Urinary bladder (tissue), 4 donors: ENCODE results near the gene GPHN. TPM values are rescaled to one million over a fixed set of nuclear protein-coding genes. Genes with fewer than 3 reads are reported as not detected.
"Not testable (repeated sequence)": the region's sequence is repeated elsewhere in the genome, so short reads cannot be mapped to it uniquely, and the experiment has no call there.

Experiments used
- DNase-seq: peaks from one replicate; pipeline ENCODE4 v3.0.0-alpha.2; 2015; ENCODE audit errors: extremely low spot score
- H3K27ac ChIP-seq: one replicate; pipeline ENCODE4 v1.5.1; 2013; ENCODE audit warnings: low read depth, mild to moderate bottlenecking, moderate library complexity
- H3K36me3 ChIP-seq: one replicate; pipeline ENCODE4 v1.6.1; 2013; ENCODE audit warnings: mild to moderate bottlenecking, moderate library complexity; ENCODE audit not compliant: insufficient read depth
- H3K4me1 ChIP-seq: one replicate; pipeline ENCODE4 v1.6.1; 2013; ENCODE audit warnings: mild to moderate bottlenecking, moderate library complexity; ENCODE audit not compliant: insufficient read depth
- H3K4me3 ChIP-seq: one replicate; pipeline ENCODE4 v1.5.1; 2013; ENCODE audit warnings: low read depth, low read length
- WGBS: extraction: QIAGEN DNeasy Blood & Tissue Kit; methylation state at CpG from one replicate; pipeline ENCODE4 v1.1.7; 2013; 5-methylcytosine and 5-hydroxymethylcytosine counted together
- polyA plus RNA-seq: library from polyadenylated mRNA; stranded (reverse); fragments of 200-250 nt; gene quantifications from one replicate; pipeline ENCODE4 v1.2.3, GENCODE V29; 2013
- total RNA-seq: library from RNA; depleted of rRNA; stranded (reverse); fragments of >200 nt; gene quantifications from one replicate; pipeline ENCODE4 v1.2.3, GENCODE V29; 2014
- donor health status: healthy with polysubstance abuse.
- donor health status: healthy.

GPHN gene
- total and polyA plus RNA-seq, 2 donors, result 14.6 to 18.1 TPM

DNA sequence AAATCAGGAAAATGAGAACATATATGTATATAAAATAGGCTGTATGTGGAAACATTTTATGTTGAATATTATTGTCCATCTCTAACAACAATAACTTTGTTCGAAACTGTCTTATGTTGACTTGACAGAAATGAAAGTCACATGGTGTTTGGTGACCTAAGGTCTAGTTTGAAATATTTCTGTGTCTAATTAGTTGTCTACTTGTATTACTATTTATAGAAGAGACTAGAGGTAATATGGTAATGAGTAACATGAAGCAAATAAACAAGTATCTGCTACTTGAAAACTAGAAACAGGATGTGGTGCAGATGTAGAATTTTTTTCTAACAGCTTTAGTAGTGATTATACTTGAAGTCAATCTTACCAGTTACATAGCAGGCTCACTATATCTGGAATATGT lies 3.9 kb downstream of the GPHN start:
- H3K4me1 ChIP-seq, result no peaks in the 10 kb centered on the region
- 89% methylated on average over 1 of the region's 1 CpG for WGBS
- no peak overlapping the region for H3K27ac ChIP-seq
- H3K36me3 ChIP-seq, result no peaks in the 10 kb centered on the region
- no peak overlapping the region for H3K4me3 ChIP-seq
- no peak for DNase-seq

DNA sequence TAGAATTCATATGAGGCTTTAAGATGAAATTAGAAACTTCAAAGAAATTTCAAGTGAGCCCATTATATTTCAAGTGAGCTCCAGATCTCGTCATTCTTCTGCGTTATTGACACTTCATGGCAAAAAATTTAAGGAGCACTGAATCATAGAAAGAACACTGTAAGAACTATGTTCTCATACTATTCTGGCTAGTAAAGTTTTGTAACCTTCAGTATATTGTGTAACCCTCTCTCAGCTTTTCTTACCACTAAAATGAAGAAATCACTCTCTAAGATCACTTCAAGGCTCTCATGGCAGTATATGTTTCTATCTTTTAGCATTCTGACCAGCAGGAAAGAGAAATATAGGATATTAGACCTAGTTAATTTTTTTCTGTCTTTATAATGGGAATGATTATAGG lies 6.3 kb downstream of the GPHN start:
- 96% methylated on average over 2 of the region's 2 CpGs for WGBS
- H3K4me3 ChIP-seq, result no peak overlapping the region
- no peaks in the 10 kb centered on the region for H3K4me1 ChIP-seq
- no peaks in the 10 kb centered on the region for H3K36me3 ChIP-seq
- DNase-seq, result no peak
- no peak overlapping the region for H3K27ac ChIP-seq

DNA sequence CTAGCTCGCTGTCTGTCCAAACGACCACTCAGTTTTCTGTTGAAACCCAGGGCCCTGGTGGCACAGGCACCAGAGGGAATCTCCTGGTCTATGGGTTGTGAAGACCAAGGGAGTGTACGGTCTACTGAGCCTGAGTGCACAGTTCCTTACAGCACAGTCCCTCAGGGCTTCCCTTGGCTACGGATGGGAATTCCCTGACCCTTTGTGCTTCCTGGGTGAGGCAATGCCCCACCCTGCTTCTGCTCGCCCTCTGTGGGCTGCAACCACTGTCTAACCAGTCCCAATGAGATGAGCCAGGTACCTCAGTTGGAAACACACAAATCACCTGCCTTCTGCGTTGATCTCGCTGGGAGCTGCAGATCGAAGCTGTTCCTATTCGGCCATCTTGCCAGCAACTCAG lies 22.6 kb downstream of the GPHN start:
- Histone ChIP-seq H3K4me3 (no peak overlapping the region), H3K27ac (no peak overlapping the region), H3K4me1 (no peaks in the 10 kb centered on the region), H3K36me3 (no peaks in the 10 kb centered on the region)
- 93% methylated on average over 9 of the region's 9 CpGs for WGBS
- no peak for DNase-seq

DNA sequence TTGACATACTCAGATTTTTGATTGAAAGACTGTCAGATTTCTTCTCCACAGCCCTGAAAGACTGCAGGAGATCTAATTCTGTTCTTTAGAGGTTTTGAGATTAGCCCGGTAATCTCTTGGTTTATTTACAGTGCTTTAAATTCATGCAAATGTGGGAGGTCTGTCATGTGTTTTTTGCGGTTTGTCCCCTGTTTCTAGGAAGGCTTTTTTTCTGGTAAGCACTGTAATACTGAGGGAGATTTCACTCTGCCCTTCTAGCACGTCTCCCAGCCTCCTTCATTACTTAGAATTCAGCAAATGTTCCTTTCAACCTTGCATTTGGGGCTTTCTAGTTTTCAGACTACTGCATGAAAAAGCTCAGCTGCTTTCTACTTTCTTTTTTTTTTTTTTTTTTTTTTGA lies 31.1 kb downstream of the GPHN start:
- Histone ChIP-seq H3K27ac (no peak overlapping the region), H3K36me3 (no peaks in the 10 kb centered on the region), H3K4me3 (no peak overlapping the region), H3K4me1 (no peaks in the 10 kb centered on the region)
- 56% methylated on average over 3 of the region's 3 CpGs for WGBS
- no peak for DNase-seq

DNA sequence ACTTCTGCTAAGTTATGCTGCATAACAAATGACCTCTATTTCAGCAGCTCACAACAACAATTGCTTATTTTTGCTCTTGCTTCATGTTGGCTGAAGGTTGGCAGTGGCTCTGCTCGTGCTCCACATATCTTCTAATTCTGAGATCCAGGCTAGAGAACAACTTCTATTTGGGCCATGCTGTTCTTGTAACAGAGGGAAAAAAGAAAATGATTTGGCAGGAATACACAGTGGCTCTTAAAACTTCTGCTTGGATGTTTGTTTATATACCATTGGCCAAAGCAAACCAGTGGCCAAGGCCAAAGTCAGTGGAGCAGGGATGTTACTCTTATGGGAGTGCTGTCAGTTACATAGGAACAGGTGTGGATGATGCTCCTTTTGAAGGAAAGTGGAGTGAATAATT lies 32.1 kb downstream of the GPHN start:
- Histone ChIP-seq H3K4me3 (no peak overlapping the region), H3K27ac (no peak overlapping the region), H3K36me3 (no peaks in the 10 kb centered on the region), H3K4me1 (no peaks in the 10 kb centered on the region)
- DNase-seq, result no peak
- 46% methylated on average over 1 of the region's 1 CpG for WGBS

DNA sequence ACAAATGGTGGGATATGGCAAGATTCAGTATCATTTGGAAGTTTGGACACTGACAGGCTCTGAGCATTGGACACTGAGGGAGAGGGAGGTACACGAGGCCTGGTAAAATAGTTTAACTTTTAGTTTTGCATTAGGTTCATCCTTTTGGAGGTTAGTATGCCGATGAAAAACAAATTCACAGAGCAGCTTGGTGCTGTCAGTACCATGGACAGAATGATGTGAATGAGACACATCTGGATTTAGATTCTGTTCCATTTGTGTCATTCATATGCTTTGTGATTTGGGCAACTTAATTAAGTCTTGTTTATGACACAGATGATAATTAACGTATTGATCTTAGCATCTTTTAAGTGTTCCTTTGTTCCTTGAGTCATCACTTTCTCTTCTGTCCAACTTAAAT lies 33.7 kb downstream of the GPHN start:
- DNase-seq, result no peak
- 83% methylated on average over 3 of the region's 3 CpGs for WGBS

DNA sequence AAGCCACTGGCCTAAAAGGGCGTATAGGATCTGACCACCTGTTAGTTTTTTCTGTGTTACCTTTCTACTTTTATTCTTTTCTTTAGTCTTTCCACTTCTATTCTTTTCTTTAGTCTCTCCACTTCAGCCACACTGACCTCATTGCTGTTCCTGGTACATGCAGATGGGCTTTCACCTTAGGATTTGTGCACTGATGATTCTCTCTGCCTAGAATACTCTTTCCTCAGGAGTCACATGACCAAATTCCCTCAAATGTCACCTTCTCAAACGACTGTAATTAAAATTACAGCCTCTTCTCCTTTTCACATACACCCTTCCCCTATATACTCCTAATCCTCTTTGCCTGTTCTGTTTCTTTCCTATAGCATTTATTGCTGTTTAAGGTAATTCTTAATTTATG lies 36.0 kb downstream of the GPHN start:
- 71% methylated on average over 2 of the region's 2 CpGs for WGBS
- Histone ChIP-seq H3K4me1 (no peaks in the 10 kb centered on the region), H3K27ac (no peak overlapping the region), H3K36me3 (no peaks in the 10 kb centered on the region), H3K4me3 (no peak overlapping the region)
- DNase-seq, result no peak

More for the DNA sequence above, 33.7 kb downstream of the GPHN start:
- Histone ChIP-seq H3K27ac (no peak overlapping the region), H3K36me3 (no peaks in the 10 kb centered on the region), H3K4me1 (no peaks in the 10 kb centered on the region), H3K4me3 (no peak overlapping the region)

DNA sequence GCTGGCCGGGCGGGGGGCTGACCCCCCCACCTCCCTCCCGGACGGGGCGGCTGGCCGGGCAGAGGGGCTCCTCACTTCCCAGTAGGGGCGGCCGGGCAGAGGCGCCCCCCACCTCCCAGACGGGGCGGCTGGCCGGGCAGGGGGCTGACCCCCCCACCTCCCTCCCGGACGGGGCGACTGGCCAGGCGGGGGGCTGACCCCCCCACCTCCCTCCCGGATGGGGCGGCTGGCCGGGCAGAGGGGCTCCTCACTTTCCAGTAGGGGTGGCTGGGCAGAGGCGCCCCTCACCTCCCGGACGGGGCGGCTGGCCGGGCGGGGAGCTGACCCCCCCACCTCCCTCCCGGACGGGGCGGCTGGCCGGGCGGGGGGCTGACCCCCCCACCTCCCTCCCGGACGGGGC lies 37.2 kb downstream of the GPHN start:
- not testable (repeated sequence) for H3K4me1 ChIP-seq, H3K27ac ChIP-seq, H3K4me3 ChIP-seq, H3K36me3 ChIP-seq, DNase-seq
- 93% methylated on average over 15 of the region's 32 CpGs for WGBS

DNA sequence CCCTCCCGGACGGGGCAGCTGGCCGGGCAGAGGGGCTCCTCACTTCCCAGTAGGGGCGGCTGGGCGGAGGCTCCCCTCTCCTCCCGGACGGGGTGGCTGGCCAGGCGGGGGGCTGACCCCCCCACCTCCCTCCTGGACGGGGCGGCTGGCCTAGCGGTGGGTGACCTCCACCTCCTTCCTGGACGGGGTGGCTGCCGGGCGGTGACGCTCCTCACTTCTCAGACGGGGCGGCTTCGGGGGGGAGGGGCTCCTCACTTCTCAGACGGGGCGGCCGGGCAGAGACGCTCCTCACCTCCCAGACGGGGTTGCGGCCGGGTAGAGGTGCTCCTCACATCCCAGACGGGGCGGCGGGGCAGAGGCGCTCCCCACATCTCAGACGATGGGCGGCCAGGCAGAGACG lies 37.8 kb downstream of the GPHN start:
- not testable (repeated sequence) for H3K27ac ChIP-seq, H3K36me3 ChIP-seq, H3K4me3 ChIP-seq, H3K4me1 ChIP-seq, DNase-seq
- WGBS, result 94% methylated on average over 25 of the region's 32 CpGs

DNA sequence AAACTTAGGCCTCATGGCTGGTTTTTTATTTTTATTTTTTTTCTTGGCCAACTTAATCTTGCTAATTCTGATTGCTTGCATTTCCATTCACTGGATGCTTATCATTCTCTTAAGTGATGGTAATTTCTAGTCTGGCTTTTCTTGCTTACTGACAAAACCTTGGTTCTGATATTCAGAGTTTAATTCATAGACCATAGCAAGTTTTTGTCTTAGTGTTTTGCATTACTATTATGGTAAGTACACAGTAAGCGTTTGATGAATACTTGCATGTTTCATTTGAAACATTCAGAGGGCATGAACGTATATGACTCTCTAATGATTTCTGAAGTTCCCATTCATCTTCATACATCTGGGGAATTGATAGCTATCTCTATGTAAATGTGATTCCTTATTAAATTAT lies 55.8 kb downstream of the GPHN start:
- Histone ChIP-seq H3K4me1 (no peaks in the 10 kb centered on the region), H3K27ac (no peak overlapping the region), H3K36me3 (no peaks in the 10 kb centered on the region), H3K4me3 (no peak overlapping the region)
- WGBS, result 90% methylated on average over 2 of the region's 2 CpGs
- DNase-seq, result no peak

DNA sequence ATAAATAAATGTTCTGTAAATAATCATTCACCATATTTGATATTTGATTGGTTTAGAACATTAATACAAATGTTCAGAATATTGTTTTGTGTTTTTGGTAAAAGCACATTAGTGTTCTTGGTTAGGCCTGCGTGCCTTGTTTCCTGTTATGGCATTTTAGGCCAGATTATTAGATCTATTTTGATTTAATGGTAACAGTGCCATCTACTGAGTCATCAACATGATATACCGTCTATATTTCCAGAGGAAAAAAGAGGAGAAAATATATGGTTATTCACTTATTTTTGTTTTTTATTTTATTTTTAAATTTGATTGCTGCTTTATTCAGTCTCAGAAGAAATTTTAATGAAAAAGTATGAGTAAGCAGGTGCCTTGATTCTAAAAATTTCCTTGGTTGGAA lies 60.3 kb downstream of the GPHN start:
- Histone ChIP-seq H3K4me3 (no peak overlapping the region), H3K27ac (no peak overlapping the region), H3K4me1 (no peaks in the 10 kb centered on the region), H3K36me3 (no peaks in the 10 kb centered on the region)
- WGBS, result 74% methylated on average over 2 of the region's 2 CpGs
- DNase-seq, result no peak

DNA sequence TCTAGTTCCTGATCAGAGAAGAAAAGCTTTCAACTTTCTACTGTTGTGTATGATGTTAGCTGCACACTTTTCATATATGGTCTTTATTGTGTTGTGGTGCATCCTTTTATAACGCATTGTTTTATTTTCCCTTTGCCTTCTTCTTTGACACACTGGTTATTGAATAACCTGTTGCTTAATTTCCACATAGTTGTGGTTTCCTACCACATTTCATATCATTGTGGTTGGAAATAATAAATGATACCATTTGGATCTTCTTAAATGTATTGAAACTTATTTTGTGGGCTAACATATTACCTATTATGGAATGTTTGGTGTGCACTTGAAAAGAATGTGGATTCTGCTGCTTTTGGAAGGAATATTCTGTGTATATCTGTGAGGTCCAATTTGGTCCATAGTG lies 64.9 kb downstream of the GPHN start:
- Histone ChIP-seq H3K27ac (no peak overlapping the region), H3K36me3 (no peaks in the 10 kb centered on the region), H3K4me3 (no peak overlapping the region), H3K4me1 (no peaks in the 10 kb centered on the region)
- DNase-seq, result no peak
- 94% methylated on average over 1 of the region's 1 CpG for WGBS

DNA sequence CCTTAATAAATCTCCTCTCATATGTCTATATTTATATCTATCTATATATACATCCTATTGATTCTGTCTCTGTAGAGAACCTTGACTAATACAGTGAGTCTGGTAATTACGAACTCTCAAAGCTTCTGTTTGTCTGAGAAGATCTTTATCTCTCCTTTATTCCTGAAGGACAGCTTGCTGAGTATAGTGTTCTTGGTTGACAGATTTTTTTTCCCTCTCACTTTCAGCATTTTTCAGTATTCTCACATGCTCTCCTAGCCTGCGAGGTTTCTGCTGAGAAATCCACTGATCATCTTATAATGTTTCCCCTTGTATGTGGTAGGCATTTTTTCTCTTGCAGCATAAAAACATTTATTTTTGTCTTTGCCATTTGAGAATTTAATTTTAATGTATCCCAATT lies 67.1 kb downstream of the GPHN start:
- WGBS, result 94% methylated on average over 2 of the region's 2 CpGs
- no peaks in the 10 kb centered on the region for H3K36me3 ChIP-seq
- H3K4me3 ChIP-seq, result no peak overlapping the region
- no peak overlapping the region for H3K27ac ChIP-seq
- H3K4me1 ChIP-seq, result no peaks in the 10 kb centered on the region
- DNase-seq, result no peak

DNA sequence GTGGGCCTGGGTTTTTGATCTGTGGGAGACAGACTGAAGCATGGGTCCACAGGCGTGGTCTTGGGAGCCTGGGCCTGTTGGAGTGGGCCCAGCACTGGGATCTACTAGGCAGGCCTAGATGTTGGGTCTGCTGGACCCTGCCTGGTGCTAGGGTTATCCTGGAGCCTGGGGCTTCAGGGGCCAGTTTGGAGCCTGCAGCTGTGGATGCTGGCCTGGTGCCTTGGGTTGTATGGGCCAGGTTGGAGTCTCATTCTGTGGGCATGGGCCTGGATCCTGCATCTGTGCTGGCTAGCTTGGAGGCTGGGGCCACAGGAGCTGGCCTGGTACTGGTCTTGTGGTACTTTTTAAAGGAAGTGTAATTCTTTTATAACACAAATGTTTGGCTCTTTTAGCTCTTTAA lies 68.0 kb downstream of the GPHN start:
- Histone ChIP-seq H3K27ac (no peak overlapping the region), H3K36me3 (no peaks in the 10 kb centered on the region), H3K4me3 (no peak overlapping the region), H3K4me1 (no peaks in the 10 kb centered on the region)
- WGBS, result 94% methylated on average over 1 of the region's 1 CpG
- no peak for DNase-seq

DNA sequence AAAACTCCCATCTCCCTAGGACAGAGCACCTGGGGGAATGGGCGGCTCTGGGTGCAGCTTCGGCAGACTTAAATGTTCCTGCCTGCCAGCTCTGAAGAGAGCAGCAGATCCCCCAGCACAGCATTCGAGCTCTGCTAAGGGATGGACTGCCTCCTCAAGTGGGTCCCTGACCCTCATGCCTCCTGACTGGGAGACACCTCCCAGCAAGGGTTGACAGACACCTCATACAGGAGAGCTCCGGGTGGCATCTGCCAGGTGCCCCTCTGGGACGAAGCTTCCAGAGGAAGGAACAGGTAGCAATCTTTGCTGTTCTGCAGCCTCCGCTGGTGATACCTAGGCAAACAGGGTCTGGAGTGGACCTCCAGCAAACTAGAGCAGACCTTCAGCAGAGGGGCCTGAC lies 79.8 kb downstream of the GPHN start:
- DNase-seq, H3K27ac ChIP-seq, H3K36me3 ChIP-seq, H3K4me3 ChIP-seq, H3K4me1 ChIP-seq: not testable (repeated sequence)
- 98% methylated on average over 6 of the region's 6 CpGs for WGBS
